Measurements from ENCODE around the gene NLRC5. TPM values are rescaled to one million over a fixed set of nuclear protein-coding genes. Genes with fewer than 3 reads are reported as not detected.
"Not testable (repeated sequence)": the region's sequence is repeated elsewhere in the genome, so short reads cannot be mapped to it uniquely, and the experiment has no call there.

NLRC5 gene
- total RNA-seq, 1 donor, result 44.0 TPM

GRCh38 chr16:56982695-56983094 is 6.7 kb upstream of the NLRC5 start:
- no peak for DNase-seq (ENCODE audit: low read depth)
- TF ChIP-seq, protein P1, sequence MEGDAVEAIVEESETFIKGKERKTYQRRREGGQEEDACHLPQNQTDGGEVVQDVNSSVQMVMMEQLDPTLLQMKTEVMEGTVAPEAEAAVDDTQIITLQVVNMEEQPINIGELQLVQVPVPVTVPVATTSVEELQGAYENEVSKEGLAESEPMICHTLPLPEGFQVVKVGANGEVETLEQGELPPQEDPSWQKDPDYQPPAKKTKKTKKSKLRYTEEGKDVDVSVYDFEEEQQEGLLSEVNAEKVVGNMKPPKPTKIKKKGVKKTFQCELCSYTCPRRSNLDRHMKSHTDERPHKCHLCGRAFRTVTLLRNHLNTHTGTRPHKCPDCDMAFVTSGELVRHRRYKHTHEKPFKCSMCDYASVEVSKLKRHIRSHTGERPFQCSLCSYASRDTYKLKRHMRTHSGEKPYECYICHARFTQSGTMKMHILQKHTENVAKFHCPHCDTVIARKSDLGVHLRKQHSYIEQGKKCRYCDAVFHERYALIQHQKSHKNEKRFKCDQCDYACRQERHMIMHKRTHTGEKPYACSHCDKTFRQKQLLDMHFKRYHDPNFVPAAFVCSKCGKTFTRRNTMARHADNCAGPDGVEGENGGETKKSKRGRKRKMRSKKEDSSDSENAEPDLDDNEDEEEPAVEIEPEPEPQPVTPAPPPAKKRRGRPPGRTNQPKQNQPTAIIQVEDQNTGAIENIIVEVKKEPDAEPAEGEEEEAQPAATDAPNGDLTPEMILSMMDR (IDR thresholded peaks at IDR 0.05; ENCODE audit: insufficient read depth, low read depth, low read length), result no peak
- no peak overlapping the region for H3K4me3 ChIP-seq (ENCODE audit: low read depth, low read length)

- TF ChIP-seq, protein P1 (IDR thresholded peaks at IDR 0.05; ENCODE audit: insufficient read depth, low read depth, low read length), result no peak
- no peak for DNase-seq (ENCODE audit: low read depth)
- no peak overlapping the region for H3K4me3 ChIP-seq (ENCODE audit: low read depth, low read length)
Observed at GRCh38 chr16:56983211-56983751, 6.1 kb upstream of the NLRC5 start.

GRCh38 chr16:56984639-56985038 is 4.7 kb upstream of the NLRC5 start:
- TF ChIP-seq, protein P1 (IDR thresholded peaks at IDR 0.05; ENCODE audit: insufficient read depth, low read depth, low read length), result no peak
- no peak for DNase-seq (ENCODE audit: low read depth)
- no peak overlapping the region for H3K4me3 ChIP-seq (ENCODE audit: low read depth, low read length)

GRCh38 chr16:56985288-56985961 is 3.9 kb upstream of the NLRC5 start:
- TF ChIP-seq, protein P1 (IDR thresholded peaks at IDR 0.05; ENCODE audit: insufficient read depth, low read depth, low read length), result no peak
- H3K4me3 ChIP-seq (ENCODE audit: low read depth, low read length), result no peak overlapping the region
- DNase-seq (ENCODE audit: low read depth), result peak; percentile 87

GRCh38 chr16:56985962-56986360 is 3.4 kb upstream of the NLRC5 start:
- DNase-seq (ENCODE audit: low read depth), result no peak
- no peak overlapping the region for H3K4me3 ChIP-seq (ENCODE audit: low read depth, low read length)
- TF ChIP-seq, protein P1 (IDR thresholded peaks at IDR 0.05; ENCODE audit: insufficient read depth, low read depth, low read length), result no peak

GRCh38 chr16:56986361-56986760 is 3.0 kb upstream of the NLRC5 start:
- no peak overlapping the region for H3K4me3 ChIP-seq (ENCODE audit: low read depth, low read length)
- TF ChIP-seq, protein P1 (IDR thresholded peaks at IDR 0.05; ENCODE audit: insufficient read depth, low read depth, low read length), result no peak
- DNase-seq (ENCODE audit: low read depth), result no peak

DNA sequence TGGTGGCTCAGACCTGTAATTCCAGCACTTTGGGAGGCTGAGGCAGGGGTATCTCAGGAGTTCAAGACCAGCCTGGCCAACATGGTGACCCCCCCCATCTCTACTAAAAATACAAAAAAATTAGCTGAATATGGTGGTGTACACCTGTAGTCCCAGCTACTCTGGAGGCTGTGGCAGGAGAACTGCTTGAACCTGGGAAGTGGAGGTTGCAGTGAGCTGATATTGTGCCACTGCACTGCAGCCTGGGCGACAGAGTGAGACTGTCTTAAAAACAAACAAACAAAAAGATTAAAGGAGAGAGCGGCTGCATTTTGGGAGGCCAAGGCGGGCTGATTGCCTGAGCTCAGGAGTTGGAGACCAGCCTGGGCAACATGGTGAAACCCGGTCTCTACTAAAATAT is 2.4 kb upstream of the NLRC5 start:
- DNase-seq (ENCODE audit: low read depth); H3K4me3 ChIP-seq (ENCODE audit: low read depth, low read length): not testable (repeated sequence)
